Gastroesophageal sphincter (tissue), 3 donors: ENCODE results near the gene SPATS1.

Experiments used
- CTCF ChIP-seq, 4 experiments: fragments of 200-600 bp in 2 of 4; fragments of 450-650 bp in 2 of 4; sonication (generic) in 1 of 4; IDR thresholded peaks; one replicate each; pipeline ENCODE4 v1.5.1; 2017 to 2019; ENCODE audit warnings: antibody characterized with exemption in 4 of 4, mild to moderate bottlenecking in 2 of 4, moderate library complexity in 2 of 4
- POLR2AphosphoS5 ChIP-seq: sonication (generic); formaldehyde crosslinking; IDR thresholded peaks from one replicate; pipeline ENCODE4 v1.6.1; 2017; ENCODE audit warnings: antibody characterized with exemption

- TF ChIP-seq POLR2AphosphoS5 (no peak), CTCF (IDR thresholded peaks at IDR 0.05) (no peak)
Measured at GRCh38 chr6:44303842-44304241, 38.6 kb upstream of the SPATS1 start.
